Left lung (tissue), 10 donors: ENCODE results near the gene DIP2B. TPM values are rescaled to one million over a fixed set of nuclear protein-coding genes. Genes with fewer than 3 reads are reported as not detected.
A peak's percentile ranks its signal among the peaks of the same experiment; 100 is the strongest.

Experiments
- ATAC-seq: fragments of 200-7000 bp; cut with Tn5 transposase; one replicate; pipeline ENCODE4 v1.9.1; 2020; ENCODE audit warnings: moderate library complexity
- DNase-seq, 4 donors: peaks; one replicate each; pipeline ENCODE4 v3.0.0-alpha.2; 2013 to 2020
- H3K27ac ChIP-seq, 2 donors: fragments of 200-600 bp; sonication (generic) in 1 of 2; one replicate each; pipeline versions ENCODE4 v1.5.0 to v1.8.0; 2020 to 2021
- H3K27me3 ChIP-seq, 2 donors: fragments of 200-600 bp; sonication (generic) in 1 of 2; one replicate each; pipeline versions ENCODE4 v1.5.0 to v1.8.0; 2020 to 2021
- H3K36me3 ChIP-seq, 2 donors: fragments of 200-600 bp; sonication (generic) in 1 of 2; one replicate each; pipeline versions ENCODE4 v1.5.0 to v1.8.0; 2020 to 2021
- H3K4me1 ChIP-seq, 2 donors: fragments of 200-600 bp; one replicate each; pipeline ENCODE4 v1.8.0; 2021
- H3K4me3 ChIP-seq, 2 donors: fragments of 200-600 bp; sonication (generic) in 1 of 2; one replicate each; pipeline versions ENCODE4 v1.5.0 to v1.8.0; 2020 to 2021; ENCODE audit warnings: mild to moderate bottlenecking in 1 of 2
- H3K9me3 ChIP-seq, 2 donors: fragments of 200-600 bp; sonication (generic) in 1 of 2; one replicate each; pipeline versions ENCODE4 v1.5.0 to v1.8.0; 2020 to 2021
- CTCF ChIP-seq, 2 donors: fragments of 200-600 bp; sonication (generic) in 1 of 2; IDR thresholded peaks; one replicate each; pipeline versions ENCODE4 v1.5.0 to v1.8.0; 2021; ENCODE audit warnings: antibody characterized with exemption in 2 of 2
- intact Hi-C, 2 donors: fragments of 100-400 bp; cut with DNase I; formaldehyde crosslinking; loops; one replicate each; pipeline versions ENCODE4 v1.11.2 to v1.14.2; 2022
- polyA plus RNA-seq, 6 donors: library from polyadenylated mRNA; unstranded; fragments of 120-200 nt; gene quantifications; one replicate each; pipeline ENCODE4 v1.2.1, GENCODE V29; 2013; ENCODE audit not compliant: insufficient read length in 6 of 6
- total RNA-seq, 2 donors: library from RNA; stranded (reverse); fragmentation: NEBNext Ultra II Directional; extraction: Animal tissue kit (Norgen Biotek cat#: 25700); gene quantifications; one replicate each; pipeline ENCODE4 v1.2.1, GENCODE V29; 2021
- donor health status: DM: no; HTN: yes; CAD: no.
- donor health status: DM: no; HTN: no; CAD: no.

DIP2B gene
- total and polyA plus RNA-seq, 8 donors: 26.5 to 38.6 (median 33.8) TPM

- H3K4me1 ChIP-seq: peaks cover 16 to 60% of the 10 kb centered on the region in 2 donors
- no peaks in the 10 kb centered on the region for H3K36me3 ChIP-seq
- H3K27ac ChIP-seq: no peak overlapping the region
- H3K4me3 ChIP-seq: no peak overlapping the region
- H3K9me3 ChIP-seq: no peaks in the 10 kb centered on the region
- no peak for DNase-seq
- no peak for TF ChIP-seq CTCF (IDR thresholded peaks at IDR 0.05)
- intact Hi-C loops: no loop called here
- H3K27me3 ChIP-seq: no peaks in the 10 kb centered on the region
- ATAC-seq: no peak
These were observed 25.7 kb downstream of the DIP2B start for GRCh38 chr12:50530532-50530931.

GRCh38 chr12:50533203-50533584, 28.4 kb downstream of the DIP2B start:
- intact Hi-C loops: no loop called here
- Histone ChIP-seq H3K36me3 (no peaks in the 10 kb centered on the region), H3K4me1 (peaks cover 16 to 59% of the 10 kb centered on the region in 2 donors), H3K4me3 (no peak overlapping the region), H3K9me3 (no peaks in the 10 kb centered on the region), H3K27ac (peak overlapping the region; percentile 60 to 86), H3K27me3 (no peaks in the 10 kb centered on the region)
- no peak for TF ChIP-seq CTCF (IDR thresholded peaks at IDR 0.05)
- ATAC-seq (no peak), DNase-seq (no peak)

GRCh38 chr12:50533971-50534370, 29.2 kb downstream of the DIP2B start:
- no peak for TF ChIP-seq CTCF (IDR thresholded peaks at IDR 0.05)
- intact Hi-C loops: no loop called here
- H3K36me3 ChIP-seq: no peaks in the 10 kb centered on the region
- H3K4me1 ChIP-seq: peaks cover 16 to 66% of the 10 kb centered on the region in 2 donors
- no peak overlapping the region for H3K4me3 ChIP-seq
- no peaks in the 10 kb centered on the region for H3K9me3 ChIP-seq
- ATAC-seq: no peak
- DNase-seq: no peak
- H3K27ac ChIP-seq: peak overlapping the region in 1 of 2 donors; percentile 86
- no peaks in the 10 kb centered on the region for H3K27me3 ChIP-seq

- no peak overlapping the region for H3K27ac ChIP-seq
- H3K4me3 ChIP-seq: no peak overlapping the region
- H3K9me3 ChIP-seq: no peaks in the 10 kb centered on the region
- no peak for TF ChIP-seq CTCF (IDR thresholded peaks at IDR 0.05)
- DNase-seq (no peak), ATAC-seq (no peak)
- intact Hi-C loops: no loop called here
- H3K36me3 ChIP-seq: no peaks in the 10 kb centered on the region
- H3K27me3 ChIP-seq: no peaks in the 10 kb centered on the region
- peaks cover 16 to 57% of the 10 kb centered on the region in 2 donors for H3K4me1 ChIP-seq
These were observed 32.2 kb downstream of the DIP2B start for GRCh38 chr12:50536831-50537537.

- H3K36me3 ChIP-seq: no peaks in the 10 kb centered on the region
- ATAC-seq (no peak), DNase-seq (no peak)
- TF ChIP-seq CTCF (IDR thresholded peaks at IDR 0.05): no peak
- H3K9me3 ChIP-seq: no peaks in the 10 kb centered on the region
- intact Hi-C loops: no loop called here
- peak overlapping the region in 1 of 2 donors; percentile 55 for H3K27ac ChIP-seq
- H3K4me1 ChIP-seq: peaks cover 11 to 57% of the 10 kb centered on the region in 2 donors
- H3K27me3 ChIP-seq: no peaks in the 10 kb centered on the region
- no peak overlapping the region for H3K4me3 ChIP-seq
These were observed 32.7 kb downstream of the DIP2B start for GRCh38 chr12:50537538-50537919.
